ENCODE data around the gene SCAMP4. TPM values are rescaled to one million over a fixed set of nuclear protein-coding genes. Genes with fewer than 3 reads are reported as not detected.

The SCAMP4 gene
- total and polyA plus RNA-seq, 9 of the 15 experiments (the other 6 are each of a cell fraction or from before 2014, with no cell fraction given): 0.81 to 45.9 (median 12.8) TPM

DNA sequence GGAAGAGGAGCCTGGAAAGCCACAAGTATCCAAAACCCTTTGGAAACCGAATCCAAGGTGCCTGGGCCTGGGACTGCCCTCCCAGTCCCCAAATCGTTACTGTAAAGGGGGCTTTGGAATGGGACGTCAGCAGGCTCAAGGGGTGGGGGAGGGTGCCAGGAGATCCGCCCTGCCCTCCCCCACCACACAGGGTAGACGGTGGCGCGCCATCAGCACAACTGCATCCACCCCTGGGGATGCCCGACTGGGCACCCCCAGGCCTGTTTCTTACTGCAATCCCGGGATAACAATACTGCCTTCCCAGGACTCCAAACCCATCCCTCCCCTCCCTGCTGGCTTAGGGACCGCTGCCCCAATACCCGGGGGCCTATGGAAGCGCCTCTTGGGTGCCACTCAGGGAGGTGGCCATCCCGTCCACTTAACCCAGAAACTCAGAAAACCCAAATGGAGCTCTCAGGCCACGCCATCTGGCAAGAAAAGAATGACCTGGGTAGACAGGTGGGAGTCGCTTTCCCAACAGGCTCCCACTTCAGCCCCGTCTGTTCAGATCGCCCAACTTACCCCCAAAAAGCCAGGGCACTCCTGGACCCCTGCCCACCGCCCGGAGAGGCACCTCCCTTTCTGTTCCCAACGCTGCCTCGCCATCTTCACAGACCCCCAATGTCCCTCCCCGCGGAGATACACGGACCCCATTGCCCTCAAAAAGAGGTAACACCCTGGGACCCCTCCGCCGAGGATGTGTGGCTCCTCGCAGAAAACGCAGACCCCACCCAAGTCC lies 44.2 kb upstream of the SCAMP4 start:
- Histone ChIP-seq H2AFZ (ENCODE audit: low read depth, low read length) (no peak overlapping the region), H3K27me3 (ENCODE audit: control insufficient read depth in 2 of 2, insufficient read depth in 2 of 2, low read length in 2 of 2) (no peaks in the 10 kb centered on the region), H3K4me2 (ENCODE audit: insufficient read depth, low read length) (peak overlapping the region; percentile 82), H3K27ac (ENCODE audit: extremely low read depth, low read depth, low read length) (peak overlapping the region; percentile 85), H3K36me3 (ENCODE audit: control insufficient read depth, insufficient read depth, low read length) (no peaks in the 10 kb centered on the region; the same call in 2 of the 3 replicates), H4K20me1 (replicated peaks; ENCODE audit: control insufficient read depth, insufficient read depth, low read length) (peaks cover 28% of the 10 kb centered on the region), H3K9me1 (ENCODE audit: control insufficient read depth, insufficient read depth, low read length) (peaks cover 5% of the 10 kb centered on the region), H3K4me1 (replicated peaks in 1 of 2; ENCODE audit: control insufficient read depth in 2 of 2, insufficient read depth in 2 of 2, low read length in 2 of 2) (peaks cover 48 to 83% of the 10 kb centered on the region in 2 experiments), H3K79me2 (ENCODE audit: control insufficient read depth, insufficient read depth, low read length) (peaks cover 78% of the 10 kb centered on the region), H3K9me3 (replicated peaks; ENCODE audit: control insufficient read depth, insufficient read depth, low read depth, low read length) (no peaks in the 10 kb centered on the region), H3K4me3 (peak overlapping the region; percentile 95), H3K9ac (ENCODE audit: insufficient read depth in 1 of 2, low read depth in 2 of 2, low read length in 2 of 2) (peak overlapping the region; percentile 84 to 97)
- intact Hi-C loops (cut with micrococcal nuclease) (no loop called here), in situ Hi-C loops (cut with MboI) (no loop called here)
- BruUV-seq (replicated peaks): no TSS peak
- FAIRE-seq (no peak), DNase-seq (ENCODE audit: extremely low read depth in 1 of 4, low spot score in 3 of 4) (no peak), ATAC-seq (no peak)
- 8% methylated on average over 27 of the region's 28 CpGs for WGBS (ENCODE audit: insufficient coverage, low coverage, missing lambda C conversion rate)
- POLR2A ChIA-PET: interaction anchor here (0.6 kb wide), 3 partner anchors 162 to 434 kb away, joined by 3 read pairs; no protein-coding TSS in a partner anchor
- CTCF ChIA-PET (ENCODE audit: low intra/inter-chr PET ratio): no interaction called here
- TF ChIP-seq NCOR1 (IDR thresholded peaks at IDR 0.05) (no peak), PBX2 (CRISPR knock-in tag; IDR thresholded peaks at IDR 0.05; ENCODE audit: low read depth) (no peak), PBX2 (tag; conservative IDR thresholded peaks at IDR 0.05; ENCODE audit: low read depth) (no peak), RBM15 (IDR thresholded peaks at IDR 0.05; ENCODE audit: insufficient read depth, low read length) (no peak), NR2C2 (CRISPR knock-in tag; IDR thresholded peaks at IDR 0.05) (no peak), NR2C2 (tag; IDR thresholded peaks at IDR 0.05) (no peak), ETV1 (tag; conservative IDR thresholded peaks at IDR 0.05; ENCODE audit: low read depth) (no peak), PURB (CRISPR knock-in tag; IDR thresholded peaks at IDR 0.05; ENCODE audit: low read depth) (no peak), ZNF232 (CRISPR knock-in tag; IDR thresholded peaks at IDR 0.05) (no peak), PCBP2 (IDR thresholded peaks at IDR 0.05; ENCODE audit: low read depth, low read length, poor library complexity, severe bottlenecking) (no peak), MCM3 (IDR thresholded peaks at IDR 0.05) (no peak), TFAM (CRISPR knock-in tag; conservative IDR thresholded peaks at IDR 0.05) (no peak), L3MBTL2 (IDR thresholded peaks at IDR 0.05) (no peak), TARDBP (IDR thresholded peaks at IDR 0.05) (no peak), HDGF (IDR thresholded peaks at IDR 0.05) (no peak), ZBTB9 (CRISPR knock-in tag; IDR thresholded peaks at IDR 0.05) (no peak), OTX1 (CRISPR knock-in tag; IDR thresholded peaks at IDR 0.05) (no peak)
- TF ChIP-seq, protein P1, sequence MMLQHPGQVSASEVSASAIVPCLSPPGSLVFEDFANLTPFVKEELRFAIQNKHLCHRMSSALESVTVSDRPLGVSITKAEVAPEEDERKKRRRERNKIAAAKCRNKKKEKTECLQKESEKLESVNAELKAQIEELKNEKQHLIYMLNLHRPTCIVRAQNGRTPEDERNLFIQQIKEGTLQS (IDR thresholded peaks at IDR 0.05): no peak
- TF ChIP-seq, protein P1 (CRISPR knock-in tag; conservative IDR thresholded peaks at IDR 0.05): no peak

Data from K562 (cell line).